ENCODE results near the gene PARP3.

PARP3 gene

GRCh38 chr3:51948016-51948580 is 5.9 kb downstream of the PARP3 start:
- no peak for DNase-seq (ENCODE audit: low spot score)

DNA sequence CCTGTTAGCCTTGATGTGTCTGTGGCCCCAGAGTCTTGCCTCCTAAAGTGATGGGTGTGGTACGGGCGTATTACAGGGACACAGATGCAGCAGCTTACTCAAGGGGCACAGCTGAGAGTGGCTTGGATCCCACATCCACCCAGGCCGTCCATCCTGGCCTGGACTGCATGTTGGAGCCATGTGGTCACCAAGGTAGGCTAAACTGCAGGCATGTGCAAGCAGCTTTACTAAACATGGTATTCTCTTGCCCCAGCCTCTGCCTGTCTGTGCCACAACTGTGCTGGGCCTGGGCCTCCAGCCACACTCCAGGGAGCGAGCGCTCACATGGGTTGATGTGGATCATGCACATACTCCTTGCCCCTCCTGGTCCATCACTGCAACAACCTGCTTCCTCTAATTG is 7.0 kb downstream of the PARP3 start:
- no peak for DNase-seq (ENCODE audit: low spot score)

GRCh38 chr3:51950899-51951298 is 8.7 kb downstream of the PARP3 start:
- DNase-seq (ENCODE audit: low spot score), result no peak

DNA sequence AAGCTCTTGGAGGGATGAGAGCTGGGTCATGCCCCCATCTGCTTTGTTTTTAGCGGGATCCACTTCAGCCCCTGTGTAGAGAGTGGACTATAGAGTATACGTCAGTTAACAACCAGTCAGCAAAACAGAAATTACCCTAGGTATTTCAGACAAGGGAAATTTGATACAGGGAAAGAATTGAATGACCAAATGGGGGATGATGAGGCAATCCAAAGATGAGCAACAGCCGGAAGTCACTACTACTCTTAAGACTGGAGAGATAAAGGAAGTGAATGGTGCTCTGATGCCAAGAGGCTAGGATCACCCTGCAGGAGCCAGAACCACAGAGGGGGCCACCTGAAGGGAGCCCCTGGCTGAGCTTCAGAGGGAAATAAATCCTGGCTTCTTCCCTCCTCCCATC is 11.3 kb downstream of the PARP3 start:
- no peak for DNase-seq (ENCODE audit: low spot score)

DNA sequence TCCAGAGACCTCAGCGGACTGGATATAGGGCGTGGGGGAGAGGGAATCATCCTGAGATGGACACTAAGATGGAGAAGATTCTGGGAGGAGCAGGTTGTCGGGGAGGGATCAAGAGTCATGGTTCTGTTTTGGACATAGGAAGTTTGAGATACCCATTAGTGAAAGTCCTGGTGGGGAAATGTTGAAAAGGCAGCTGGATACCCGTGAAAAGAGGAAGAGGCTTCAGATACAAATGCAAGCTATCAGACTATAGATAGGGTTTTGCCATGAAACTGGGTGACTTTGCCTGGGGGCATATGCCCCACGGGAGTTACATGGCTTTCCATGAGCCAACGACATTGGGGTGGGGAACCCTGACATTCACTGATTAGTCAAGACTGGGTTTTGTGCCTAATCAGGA is 11.9 kb downstream of the PARP3 start:
- no peak for DNase-seq (ENCODE audit: low spot score)

GRCh38 chr3:51954713-51955112 is 12.6 kb downstream of the PARP3 start:
- DNase-seq (ENCODE audit: low spot score), result no peak

DNA sequence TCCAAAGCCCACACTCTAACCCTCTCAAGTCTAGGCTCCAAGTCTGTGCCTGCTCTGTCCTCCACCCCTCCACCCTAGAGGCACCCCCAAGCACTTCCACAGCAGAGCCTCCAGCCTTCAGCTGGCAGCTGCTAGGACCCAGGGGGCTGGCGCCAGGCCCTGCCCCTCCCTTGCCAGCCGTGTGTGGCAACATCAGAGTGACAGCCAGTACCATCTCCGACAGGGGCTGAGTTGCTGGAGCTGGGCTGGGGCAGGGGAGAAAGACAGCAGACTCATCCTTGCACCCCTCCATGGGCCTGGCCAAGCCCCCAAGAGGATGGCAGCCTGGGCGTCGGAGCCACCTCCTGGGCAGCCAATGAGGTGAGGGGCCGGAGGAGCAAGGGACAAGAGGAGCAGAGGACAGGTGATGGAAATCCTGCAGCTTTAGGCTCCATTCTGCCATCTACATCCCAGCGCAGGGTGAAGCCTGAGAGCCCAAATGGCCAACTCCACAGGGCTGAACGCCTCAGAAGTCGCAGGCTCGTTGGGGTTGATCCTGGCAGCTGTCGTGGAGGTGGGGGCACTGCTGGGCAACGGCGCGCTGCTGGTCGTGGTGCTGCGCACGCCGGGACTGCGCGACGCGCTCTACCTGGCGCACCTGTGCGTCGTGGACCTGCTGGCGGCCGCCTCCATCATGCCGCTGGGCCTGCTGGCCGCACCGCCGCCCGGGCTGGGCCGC is 13.2 kb downstream of the PARP3 start, which contains the start of gene GPR62:
Gene GPR62 (plus strand): TSS at position 207 of the 718 bp plus-strand sequence. CDS start 272 bp downstream, at position 479.
- DNase-seq (ENCODE audit: low spot score), result peak; percentile 92

- peak; percentile 46 for DNase-seq (ENCODE audit: low spot score)
These were observed 14.0 kb downstream of the PARP3 start for GRCh38 chr3:51955893-51956770.

DNA sequence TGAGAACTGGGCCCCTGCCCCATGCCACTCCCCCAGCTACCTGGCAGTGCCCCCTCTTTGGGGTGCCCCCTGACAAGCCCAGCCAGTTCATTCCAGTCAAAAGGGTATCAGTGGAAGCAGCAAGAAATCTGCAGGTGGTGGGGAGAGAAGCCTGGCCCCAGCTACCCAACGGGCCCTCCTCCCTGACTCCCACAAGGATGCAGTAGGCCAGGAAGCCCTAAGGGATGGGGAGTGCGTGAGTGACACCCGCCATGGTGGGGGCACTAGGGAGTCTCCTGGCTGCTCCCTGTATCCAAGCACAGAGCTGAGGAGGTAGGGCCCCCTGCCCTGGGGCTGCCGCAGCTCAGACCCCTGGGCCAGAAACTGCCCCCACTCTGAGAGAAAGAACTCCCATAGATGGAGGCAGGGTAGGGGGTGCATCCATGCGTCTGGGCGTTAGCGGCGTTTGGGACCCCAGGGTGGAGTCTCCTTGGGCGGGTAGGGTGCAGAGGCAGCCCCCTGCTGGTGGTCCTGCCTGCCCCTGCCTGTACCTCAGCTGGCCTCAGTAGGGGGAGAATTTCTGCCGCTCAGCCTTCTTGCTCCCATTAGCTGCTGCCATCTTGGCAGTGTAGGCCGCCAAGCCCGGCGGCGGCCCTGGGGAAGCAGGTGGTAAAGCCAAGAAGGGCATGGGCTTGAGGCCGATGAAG is 15.5 kb downstream of the PARP3 start:
- DNase-seq (ENCODE audit: low spot score), result no peak

DNA sequence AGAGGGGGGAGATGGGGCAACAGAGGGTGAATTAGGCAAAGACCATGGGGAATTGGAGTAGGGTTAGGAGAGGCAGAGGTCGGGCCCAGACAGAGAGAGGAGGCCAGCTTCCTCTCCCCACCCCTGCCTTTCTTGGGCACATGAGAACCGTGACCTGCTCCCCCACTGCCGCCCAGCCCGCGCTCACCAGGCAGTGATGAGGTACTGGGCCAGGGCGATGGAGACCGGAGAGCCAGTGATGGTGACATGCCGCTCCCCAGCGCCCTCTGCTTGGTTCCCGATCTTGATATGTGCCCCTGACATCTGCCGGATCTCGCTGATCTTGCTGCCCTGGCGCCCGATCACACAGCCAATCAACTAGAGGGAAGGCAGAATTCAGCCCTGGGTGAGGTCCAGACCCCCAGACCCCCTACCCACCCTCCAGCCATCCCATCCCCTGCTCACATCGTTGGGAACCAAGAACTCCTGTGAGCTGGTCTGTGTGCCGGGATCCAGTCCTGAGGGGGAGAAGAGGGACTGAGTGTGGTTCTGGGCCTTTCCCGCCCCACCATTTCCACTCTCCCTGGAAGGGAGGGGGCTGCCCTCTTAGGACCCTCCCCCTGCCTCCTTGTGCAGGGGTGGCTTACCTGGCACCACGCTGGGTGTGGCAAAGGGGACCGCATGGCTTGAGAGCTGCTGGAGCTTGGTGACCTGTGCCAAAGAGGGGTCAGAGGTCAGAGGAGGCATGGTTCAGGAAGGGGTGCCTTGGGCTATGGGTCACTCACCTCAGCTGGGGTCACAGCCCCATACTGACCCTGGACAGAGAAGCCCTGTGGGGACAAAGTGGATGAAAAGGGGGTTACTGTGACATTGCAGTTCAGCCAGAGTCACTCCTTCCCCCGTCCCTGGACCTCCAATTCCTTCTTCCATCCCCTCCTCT is 16.7 kb downstream of the PARP3 start:
- DNase-seq (ENCODE audit: low spot score), result no peak

DNA sequence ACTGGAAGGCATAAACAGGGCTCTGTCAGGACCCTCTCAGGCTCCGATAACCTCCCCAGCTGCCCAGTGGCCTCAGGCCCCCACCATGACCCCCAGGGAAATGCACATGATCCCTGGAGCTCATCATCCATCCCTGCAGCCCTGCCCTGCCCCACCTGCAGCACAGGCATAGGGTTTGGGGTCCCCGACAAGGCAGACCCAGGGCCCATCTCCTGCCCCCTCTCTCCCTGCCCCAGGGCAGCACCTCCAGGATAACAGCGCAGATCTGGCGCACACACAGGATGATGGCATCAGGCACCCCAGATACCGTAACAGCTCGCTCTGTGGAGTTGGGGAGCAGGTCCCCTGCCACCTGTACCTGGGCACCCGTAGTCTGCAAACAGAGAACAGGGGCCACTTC is 17.5 kb downstream of the PARP3 start:
- DNase-seq (ENCODE audit: low spot score), result no peak

GRCh38 chr3:51960386-51960785 is 18.2 kb downstream of the PARP3 start:
- no peak for DNase-seq (ENCODE audit: low spot score)

GRCh38 chr3:51961011-51961410 is 18.8 kb downstream of the PARP3 start:
- no peak for DNase-seq (ENCODE audit: low spot score)

DNA sequence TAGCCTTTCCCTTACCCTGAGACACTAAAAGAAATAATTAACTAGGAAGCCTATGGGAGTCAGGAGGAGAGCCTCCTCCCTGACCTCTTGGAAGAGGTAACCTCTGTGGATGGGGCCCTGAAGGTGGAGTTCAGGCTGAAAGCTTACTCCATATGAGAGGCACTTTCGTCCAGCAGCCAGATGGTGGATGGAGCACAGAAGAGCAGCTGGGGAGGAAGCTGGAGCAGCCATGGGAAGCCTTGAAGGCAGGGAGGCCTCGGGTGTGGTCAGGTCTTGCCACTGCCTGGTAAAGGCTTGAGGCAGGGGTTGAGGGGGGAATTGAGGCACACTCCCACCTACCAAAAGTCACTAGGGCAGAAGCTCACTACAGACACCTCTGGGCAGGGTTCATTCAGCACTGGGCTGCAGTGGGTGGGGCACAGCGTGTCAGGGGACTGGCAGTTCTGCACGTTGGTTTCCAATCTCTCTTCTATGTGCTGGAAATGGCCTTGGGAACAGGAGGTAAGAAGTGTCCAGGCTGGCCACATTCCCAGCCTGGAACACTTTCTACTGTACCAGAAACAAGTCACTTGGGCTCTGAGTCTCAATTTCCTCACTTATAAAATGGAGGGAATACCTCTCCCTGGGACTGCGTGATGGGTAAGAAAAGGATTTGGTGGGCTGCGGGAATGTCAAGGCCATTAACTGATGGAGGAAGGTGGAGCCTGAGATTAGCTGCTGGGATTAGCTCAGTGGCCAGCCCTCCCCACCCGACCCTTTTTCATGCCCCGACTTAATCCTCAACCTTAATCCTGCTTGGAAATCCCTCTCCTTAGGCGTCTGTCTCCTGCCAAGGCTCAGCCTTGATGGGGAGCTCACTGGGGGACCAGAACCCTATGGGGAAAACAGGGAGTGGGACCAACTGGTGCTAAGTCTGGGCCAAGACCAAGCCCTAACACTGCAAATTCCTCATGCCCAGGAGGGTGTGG is 19.7 kb downstream of the PARP3 start:
- DNase-seq (ENCODE audit: low spot score), result no peak

DNA sequence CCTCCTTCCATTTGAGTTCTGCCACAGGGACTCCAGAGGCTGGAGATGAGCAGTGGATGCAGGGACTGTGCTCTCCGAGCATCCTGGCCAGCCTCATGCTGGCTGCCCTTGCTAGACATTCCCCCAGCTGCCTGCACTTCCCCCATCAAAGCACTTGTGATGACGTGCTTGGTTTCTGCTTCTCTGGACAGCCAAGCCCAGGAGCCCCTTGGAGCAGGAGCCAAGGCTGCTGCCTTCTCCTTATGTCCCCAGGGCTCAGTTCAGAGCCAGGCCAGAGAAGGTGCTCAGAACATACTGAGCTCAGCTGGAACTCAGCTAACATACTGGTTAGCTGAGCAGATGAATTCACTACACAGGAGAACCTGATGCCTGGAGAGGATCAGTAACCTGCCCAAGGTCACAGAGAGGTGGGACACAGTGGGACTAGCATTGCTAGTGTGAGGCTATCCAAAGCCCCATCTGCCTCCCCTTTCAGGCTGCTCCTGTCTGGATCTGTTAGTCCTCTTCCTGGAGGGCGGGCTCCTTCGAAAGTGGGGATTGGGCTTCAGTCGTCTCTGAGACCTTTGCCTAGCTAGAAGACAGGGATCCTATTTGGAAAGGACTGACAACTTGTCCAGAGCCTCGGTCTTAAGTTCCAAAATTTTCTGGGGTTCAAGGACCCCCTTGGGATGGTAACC is 20.8 kb downstream of the PARP3 start:
- peak; percentile 48 for DNase-seq (ENCODE audit: low spot score)

GRCh38 chr3:51963951-51964451 is 21.8 kb downstream of the PARP3 start:
- peak; percentile 37 for DNase-seq (ENCODE audit: low spot score)

DNA sequence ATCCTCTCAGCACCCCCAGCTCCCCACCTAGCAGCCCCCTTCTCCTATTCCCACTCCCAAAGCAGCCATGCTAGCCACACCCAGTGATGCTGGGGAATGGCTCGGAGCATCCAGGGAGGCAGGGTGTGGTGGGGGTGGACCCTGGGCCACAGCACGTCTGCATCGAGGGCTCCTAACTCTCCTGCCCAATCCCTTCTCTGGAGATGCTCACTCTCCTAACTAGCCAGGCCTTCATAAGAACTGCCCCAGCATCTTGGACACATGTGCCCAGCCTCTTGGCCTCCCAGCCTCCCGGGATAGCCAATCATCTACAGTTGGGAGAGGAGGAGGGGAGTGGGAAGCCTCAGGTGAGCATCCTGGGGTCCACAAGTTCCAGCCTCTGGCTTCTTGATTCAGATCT is 22.4 kb downstream of the PARP3 start:
- no peak for DNase-seq (ENCODE audit: low spot score)

DNA sequence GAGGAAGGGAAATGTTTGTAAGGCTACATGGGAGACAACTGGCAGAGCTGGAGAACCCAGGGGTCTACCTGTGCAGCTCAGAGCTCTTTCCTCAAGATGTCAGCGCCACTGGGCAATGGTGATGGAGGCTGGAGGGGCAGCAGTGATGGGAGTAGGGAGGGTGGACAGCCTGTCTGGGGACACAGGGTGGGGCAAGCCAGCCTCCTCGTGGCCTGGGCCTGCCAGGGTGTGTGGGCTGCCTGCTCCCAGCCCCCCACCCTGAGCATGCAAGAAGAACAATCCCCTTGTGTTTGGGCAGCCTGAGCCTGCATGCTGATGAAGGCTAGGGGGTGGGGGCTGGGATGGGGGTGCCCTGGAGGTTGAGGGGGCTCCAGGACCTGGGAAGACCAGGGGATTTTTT is 23.9 kb downstream of the PARP3 start:
- DNase-seq (ENCODE audit: low spot score), result peak; percentile 90

GRCh38 chr3:51966486-51966885 is 24.3 kb downstream of the PARP3 start:
- DNase-seq (ENCODE audit: low spot score), result no peak

Data from pons (tissue), 1 donor.